Activated CD4-positive, alpha-beta memory T cell treated with anti-CD3 and anti-CD28 coated beads for 36 hours (primary cell): ENCODE results near the gene GID8. TPM values are rescaled to one million over a fixed set of nuclear protein-coding genes. Genes with fewer than 3 reads are reported as not detected.
A peak's percentile ranks its signal among the peaks of the same experiment; 100 is the strongest.

Source experiments
- CTCF ChIA-PET: fragments of 350-600 bp; sonication (Branson Sonifier 250); formaldehyde crosslinking; loops from one replicate; lab custom pipeline; 2021; ENCODE audit warnings: antibody characterized with exemption, inconsistent platforms; lab: Charles Lee
- POLR2A ChIA-PET: fragments of 350-600 bp; sonication (Branson Sonifier 250); formaldehyde crosslinking; loops from one replicate; lab custom pipeline; 2021; ENCODE audit warnings: antibody characterized with exemption; lab: Charles Lee
- DNase-seq: peaks from one replicate; pipeline ENCODE4 v3.0.0-alpha.2; 2020
- H3K27ac Mint-ChIP-seq: one replicate; pipeline ENCODE4 v1.8.0; 2021; ENCODE audit warnings: mixed read lengths
- H3K27me3 Mint-ChIP-seq: one replicate; pipeline ENCODE4 v1.8.0; 2021; ENCODE audit warnings: mixed read lengths
- H3K36me3 Mint-ChIP-seq: one replicate; pipeline ENCODE4 v1.8.0; 2021; ENCODE audit warnings: mixed read lengths
- H3K4me1 Mint-ChIP-seq: one replicate; pipeline ENCODE4 v1.8.0; 2021; ENCODE audit warnings: low read depth, mixed read lengths
- H3K4me3 Mint-ChIP-seq: one replicate; pipeline ENCODE4 v1.8.0; 2021; ENCODE audit warnings: mild to moderate bottlenecking, mixed read lengths
- H3K9me3 Mint-ChIP-seq: one replicate; pipeline ENCODE4 v1.8.0; 2021; ENCODE audit warnings: mixed read lengths
- intact Hi-C: fragments of 100-400 bp; cut with micrococcal nuclease; formaldehyde crosslinking; loops from one replicate; pipeline ENCODE4 v1.15.1; 2023
- total RNA-seq, 2 experiments: library from RNA; stranded (reverse); gene quantifications; one replicate each; pipeline ENCODE4 v1.2.3, GENCODE V29; 2021

GID8 gene
- total RNA-seq, 2 experiments from 2014 or later: 33.9 to 34.8 TPM

DNA sequence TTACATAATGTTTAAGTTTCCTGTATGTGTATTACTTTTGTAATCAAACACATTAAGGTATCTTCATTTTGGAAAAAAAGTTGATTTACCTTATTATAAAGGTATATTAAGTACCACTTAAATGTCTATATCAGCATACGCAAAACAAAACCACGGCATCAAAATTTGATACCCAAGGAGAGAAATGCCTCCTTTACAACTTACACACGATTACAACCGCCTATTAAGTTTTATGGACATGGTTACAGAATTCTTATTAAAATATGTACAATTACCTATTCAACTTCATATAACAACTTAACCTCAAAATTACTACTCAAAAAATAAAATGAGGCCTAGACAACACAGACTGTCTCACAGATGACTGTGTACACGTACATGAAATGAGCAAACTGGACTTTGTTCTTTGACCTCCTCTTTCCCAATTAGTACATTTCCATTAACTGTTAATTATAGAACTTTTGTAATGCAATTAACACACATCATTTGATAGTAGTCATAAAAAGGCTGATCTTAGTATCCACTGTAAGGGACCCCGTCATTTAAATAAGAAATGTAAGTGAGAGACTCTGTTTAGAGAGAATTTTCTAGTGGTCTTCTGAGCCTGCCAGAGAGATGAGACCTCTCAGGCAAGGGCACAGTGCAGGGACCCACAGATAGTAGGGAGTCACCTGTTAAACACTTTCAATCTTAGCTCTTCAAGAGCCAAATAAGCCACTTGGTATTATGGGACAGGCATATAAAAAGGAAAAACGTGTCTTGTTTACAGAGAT, 14.1 kb upstream of the GID8 start:
- intact Hi-C loops: loop anchor here (2.0 to 10.0 kb wide), 3 partner anchors 53 to 279 kb away; partner anchors contain the start of genes MRGBP and SLCO4A1
- peak overlapping the region; percentile 93 for H3K27ac Mint-ChIP-seq

GRCh38 chr20:62924442-62925075, 13.4 kb upstream of the GID8 start:
- Mint-ChIP-seq H3K4me1 (peaks cover 65% of the 10 kb centered on the region), H3K27ac (peak overlapping the region; percentile 93), H3K4me3 (peak overlapping the region; percentile 89), H3K9me3 (no peaks in the 10 kb centered on the region), H3K36me3 (peaks cover 7% of the 10 kb centered on the region), H3K27me3 (no peaks in the 10 kb centered on the region)
- intact Hi-C loops: loop anchor here (2.0 to 10.0 kb wide), 5 partner anchors 52 to 280 kb away; partner anchors contain the start of genes MRGBP, SLCO4A1 and TCFL5
- DNase-seq: peak; percentile 44
- POLR2A ChIA-PET: interaction anchor here (0.9 to 5.0 kb wide), 4 partner anchors 8 to 14 kb away, joined by 3 to 36 read pairs (median 5); partner anchors contain the start of gene GID8
- CTCF ChIA-PET: interaction anchor here (1.0 to 3.1 kb wide), 4 partner anchors 10 to 22 kb away, joined by 3 to 8 read pairs (median 6); no protein-coding TSS in a partner anchor

More for the DNA sequence above, 14.1 kb upstream of the GID8 start:
- DNase-seq: no peak
- H3K27me3 Mint-ChIP-seq: no peaks in the 10 kb centered on the region
- ChIA-PET POLR2A (interaction anchor here (1.0 to 5.0 kb wide), 4 partner anchors 7 to 26 kb away, joined by 3 to 36 read pairs (median 4); partner anchors contain the start of gene GID8), CTCF (interaction anchor here (0.9 to 3.1 kb wide), 4 partner anchors 9 to 22 kb away, joined by 3 to 8 read pairs (median 5); no protein-coding TSS in a partner anchor)
- H3K36me3 Mint-ChIP-seq: peaks cover 7% of the 10 kb centered on the region
- H3K9me3 Mint-ChIP-seq: no peaks in the 10 kb centered on the region
- peak overlapping the region; percentile 89 for H3K4me3 Mint-ChIP-seq
- peaks cover 72% of the 10 kb centered on the region for H3K4me1 Mint-ChIP-seq

DNA sequence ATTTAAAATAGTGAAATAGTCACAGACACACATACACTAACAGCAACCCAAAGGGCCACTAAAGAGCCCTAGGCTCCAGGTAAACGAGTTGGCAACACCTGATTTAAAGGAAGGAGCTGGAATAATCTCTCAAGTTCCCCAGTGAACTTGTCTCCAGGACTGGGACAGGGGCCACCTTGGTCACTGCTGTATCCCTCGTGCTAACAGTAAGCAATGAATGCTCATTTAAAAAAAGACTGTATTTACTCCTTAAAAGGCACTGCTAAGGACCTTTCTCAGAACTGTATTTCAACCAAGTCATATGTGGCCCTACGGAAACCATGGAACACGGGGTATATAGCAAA, 12.9 kb upstream of the GID8 start:
- Mint-ChIP-seq H3K4me3 (peak overlapping the region; percentile 89), H3K9me3 (no peaks in the 10 kb centered on the region), H3K27ac (peak overlapping the region; percentile 93), H3K4me1 (peaks cover 65% of the 10 kb centered on the region), H3K27me3 (no peaks in the 10 kb centered on the region), H3K36me3 (peaks cover 7% of the 10 kb centered on the region)
- intact Hi-C loops: loop anchor here (2.0 to 10.0 kb wide), 4 partner anchors 52 to 280 kb away; partner anchors contain the start of genes SLCO4A1 and TCFL5
- POLR2A ChIA-PET: interaction anchor here (0.9 to 5.0 kb wide), 3 partner anchors 9 to 13 kb away, joined by 5 to 36 read pairs (median 5); partner anchors contain the start of gene GID8
- DNase-seq: no peak
- CTCF ChIA-PET: interaction anchor here (1.0 to 3.1 kb wide), 6 partner anchors 9 to 47 kb away, joined by 3 to 8 read pairs (median 4); no protein-coding TSS in a partner anchor

- POLR2A ChIA-PET: interaction anchor here (0.9 to 5.0 kb wide), 4 partner anchors 9 to 13 kb away, joined by 5 to 36 read pairs (median 6); partner anchors contain the start of gene GID8
- Mint-ChIP-seq H3K4me1 (peaks cover 65% of the 10 kb centered on the region), H3K27ac (peak overlapping the region; percentile 93), H3K27me3 (no peaks in the 10 kb centered on the region), H3K4me3 (peak overlapping the region; percentile 89), H3K36me3 (peaks cover 7% of the 10 kb centered on the region), H3K9me3 (no peaks in the 10 kb centered on the region)
- CTCF ChIA-PET: interaction anchor here (1.0 to 3.1 kb wide), 7 partner anchors 9 to 47 kb away, joined by 3 to 9 read pairs (median 5); no protein-coding TSS in a partner anchor
- intact Hi-C loops: loop anchor here (2.0 to 10.0 kb wide), 4 partner anchors 51 to 281 kb away; partner anchors contain the start of genes SLCO4A1 and TCFL5
- DNase-seq: peak; percentile 63
Observed at GRCh38 chr20:62925420-62926228, 12.3 kb upstream of the GID8 start.

GRCh38 chr20:62926229-62927127, 11.5 kb upstream of the GID8 start, which contains the start of gene DIDO1:
Gene DIDO1, minus strand, starts transcription at chr20:62926505.
- Mint-ChIP-seq H3K9me3 (no peaks in the 10 kb centered on the region), H3K4me1 (peaks cover 64% of the 10 kb centered on the region), H3K27ac (peak within 1 kb of the TSS; percentile 93), H3K36me3 (peaks cover 7% of the 10 kb centered on the region), H3K4me3 (peak within 1 kb of the TSS; percentile 89), H3K27me3 (no peaks in the 10 kb centered on the region)
- peak; percentile 93 for DNase-seq
- ChIA-PET CTCF (interaction anchor here (0.7 to 2.1 kb wide), 8 partner anchors 9 to 46 kb away, joined by 3 to 9 read pairs (median 4); partner anchors contain the start of gene GID8), POLR2A (interaction anchor here (0.9 to 5.0 kb wide), 5 partner anchors 8 to 1054 kb away, joined by 3 to 36 read pairs (median 5); partner anchors contain the start of gene GID8)
- intact Hi-C loops: loop anchor here (5.0 to 10.0 kb wide), 3 partner anchors 64 to 282 kb away; partner anchors contain the start of genes SLCO4A1 and TCFL5

- Mint-ChIP-seq H3K36me3 (peaks cover 7% of the 10 kb centered on the region), H3K27me3 (no peaks in the 10 kb centered on the region), H3K9me3 (no peaks in the 10 kb centered on the region), H3K4me1 (peaks cover 66% of the 10 kb centered on the region), H3K27ac (peak overlapping the region; percentile 85), H3K4me3 (peak overlapping the region; percentile 89)
- no peak for DNase-seq
- ChIA-PET CTCF (interaction anchor here (0.7 to 2.1 kb wide), 10 partner anchors 8 to 28 kb away, joined by 3 to 9 read pairs (median 4); partner anchors contain the start of gene GID8), POLR2A (interaction anchor here (0.9 to 5.0 kb wide), 5 partner anchors 8 to 1053 kb away, joined by 3 to 36 read pairs (median 5); partner anchors contain the start of gene GID8)
- intact Hi-C loops: loop anchor here (5.0 to 10.0 kb wide), 3 partner anchors 65 to 282 kb away; partner anchors contain the start of genes SLCO4A1 and TCFL5
Observed at GRCh38 chr20:62927128-62927705, 10.7 kb upstream of the GID8 start.

- no peaks in the 10 kb centered on the region for H3K27me3 Mint-ChIP-seq
- peak overlapping the region; percentile 85 for H3K27ac Mint-ChIP-seq
- H3K36me3 Mint-ChIP-seq: peaks cover 11% of the 10 kb centered on the region
- ChIA-PET POLR2A (interaction anchor here (1.1 to 5.0 kb wide), 3 partner anchors 10 to 29 kb away, joined by 3 to 36 read pairs (median 5); partner anchors contain the start of gene GID8), CTCF (interaction anchor here (1.2 to 1.4 kb wide), 5 partner anchors 8 to 27 kb away, joined by 3 to 5 read pairs (median 4); no protein-coding TSS in a partner anchor)
- DNase-seq: no peak
- intact Hi-C loops: loop anchor here (5.0 to 10.0 kb wide), 3 partner anchors 66 to 284 kb away; partner anchors contain the start of genes SLCO4A1 and TCFL5
- H3K9me3 Mint-ChIP-seq: no peaks in the 10 kb centered on the region
- peak overlapping the region; percentile 82 for H3K4me3 Mint-ChIP-seq
- H3K4me1 Mint-ChIP-seq: peaks cover 67% of the 10 kb centered on the region
Observed at GRCh38 chr20:62928246-62928939, 9.6 kb upstream of the GID8 start.

GRCh38 chr20:62929051-62929538, 8.9 kb upstream of the GID8 start:
- CTCF ChIA-PET: interaction anchor here (1.4 kb wide), 1 partner anchor 22 kb away, joined by 5 read pairs; no protein-coding TSS in a partner anchor
- no peaks in the 10 kb centered on the region for H3K9me3 Mint-ChIP-seq

DNA sequence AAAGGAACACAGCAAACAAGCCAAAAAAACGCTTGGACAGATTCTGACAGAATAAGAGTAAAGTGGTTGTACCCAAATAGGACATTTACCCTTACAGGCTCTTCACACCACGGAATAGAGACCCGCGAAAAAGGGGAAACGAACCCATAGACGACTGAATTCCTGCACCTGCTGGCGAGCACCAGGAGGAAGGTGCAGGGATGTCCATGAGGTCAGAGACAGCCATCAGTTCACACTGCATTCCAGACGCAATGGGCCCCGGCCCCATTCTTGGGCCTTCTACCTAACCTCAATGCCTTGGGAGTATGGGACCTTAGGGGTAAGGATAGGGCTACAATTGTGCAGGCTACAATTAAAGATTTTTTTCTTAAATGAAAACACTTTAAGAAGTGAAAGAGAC, 6.5 kb upstream of the GID8 start:
- peaks cover 5% of the 10 kb centered on the region for H3K36me3 Mint-ChIP-seq
- peaks cover 54% of the 10 kb centered on the region for H3K4me1 Mint-ChIP-seq
- CTCF ChIA-PET: no interaction called here
- POLR2A ChIA-PET: no interaction called here
- no peak overlapping the region for H3K27ac Mint-ChIP-seq
- intact Hi-C loops: no loop called here
- no peak overlapping the region for H3K4me3 Mint-ChIP-seq
- no peaks in the 10 kb centered on the region for H3K9me3 Mint-ChIP-seq
- no peak for DNase-seq
- H3K27me3 Mint-ChIP-seq: no peaks in the 10 kb centered on the region

More at GRCh38 chr20:62929051-62929538, 8.9 kb upstream of the GID8 start:
- DNase-seq: peak; percentile 72
- Mint-ChIP-seq H3K4me1 (peaks cover 63% of the 10 kb centered on the region), H3K27ac (peak overlapping the region; percentile 85), H3K27me3 (no peaks in the 10 kb centered on the region), H3K36me3 (peaks cover 12% of the 10 kb centered on the region), H3K4me3 (peak overlapping the region; percentile 82)
- POLR2A ChIA-PET: interaction anchor here (5.0 kb wide), 1 partner anchor 9 kb away, joined by 36 read pairs; the partner anchor contains the start of gene GID8
- intact Hi-C loops: loop anchor here (1.0 to 10.0 kb wide), 4 partner anchors 8 to 284 kb away; partner anchors contain the start of genes SLCO4A1 and TCFL5
